IPS DF 6.9 (cell line): Measurements from ENCODE around the gene TRPM2.

Source experiments
- DNase-seq: peaks from one replicate; pipeline ENCODE4 v3.0.0-alpha.2; 2013; ENCODE audit warnings: low read depth, low spot score
- H3K27ac ChIP-seq: one replicate; pipeline ENCODE4 v1.5.1; 2013; ENCODE audit warnings: low read length, control low read depth
- H3K27me3 ChIP-seq: 2 replicates; pipeline ENCODE4 v1.6.1; 2013; ENCODE audit warnings: mild to moderate bottlenecking, low read length; ENCODE audit not compliant: control insufficient read depth, insufficient read depth
- H3K36me3 ChIP-seq: 2 replicates; pipeline ENCODE4 v1.6.1; 2013; ENCODE audit warnings: low read length; ENCODE audit not compliant: control insufficient read depth, insufficient read depth
- H3K4me1 ChIP-seq: 2 replicates; pipeline ENCODE4 v1.6.1; 2013; ENCODE audit warnings: low read length; ENCODE audit not compliant: control insufficient read depth, insufficient read depth
- H3K4me3 ChIP-seq: 2 replicates; pipeline ENCODE4 v1.5.1; 2013; ENCODE audit warnings: mild to moderate bottlenecking, low read length
- H3K9me3 ChIP-seq: 2 replicates; pipeline ENCODE4 v1.6.1; 2013; ENCODE audit warnings: low read length, inconsistent platforms; ENCODE audit not compliant: control insufficient read depth, insufficient read depth
- WGBS: extraction: QIAGEN DNeasy Blood & Tissue Kit; methylation state at CpG from one replicate; pipeline ENCODE4 v1.1.7; 2013; ENCODE audit warnings: mixed read lengths, missing lambda C conversion rate; ENCODE audit not compliant: insufficient read length, insufficient coverage; 5-methylcytosine and 5-hydroxymethylcytosine counted together

TRPM2 gene

DNA sequence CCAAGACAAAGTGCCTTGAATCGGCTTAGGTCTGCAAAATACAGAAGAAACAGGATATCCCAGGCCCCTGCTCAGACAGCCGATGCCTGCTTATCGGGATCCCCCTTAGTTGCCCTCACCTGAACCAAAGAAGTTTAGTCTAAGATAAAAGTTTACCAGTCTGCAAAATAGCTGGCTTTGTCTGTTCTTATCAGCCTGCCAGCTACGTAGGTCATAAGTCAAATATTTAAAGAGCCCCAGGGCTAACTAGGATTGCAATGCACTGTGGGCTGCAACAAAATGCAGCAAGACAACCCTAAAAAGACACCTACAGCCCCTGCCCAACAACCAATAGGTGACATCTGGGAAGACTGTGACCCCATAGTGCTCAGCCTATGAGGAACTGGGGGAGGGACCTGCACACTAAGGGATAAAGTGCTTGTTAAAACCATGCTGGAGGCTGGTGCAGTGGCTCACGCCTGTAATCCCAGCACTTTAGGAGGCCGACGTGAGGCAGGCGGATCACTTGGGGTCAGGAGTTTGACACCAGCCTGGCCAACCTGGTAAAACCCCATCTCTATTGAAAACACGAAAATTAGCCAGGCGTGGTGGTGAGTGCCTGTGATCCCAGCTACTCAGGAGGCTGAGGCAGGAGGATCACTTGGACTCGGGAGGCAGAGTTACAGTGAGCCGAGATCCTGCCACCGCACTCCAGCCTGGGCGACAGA lies 129.3 kb downstream of the TRPM2 start:
- H3K4me3 ChIP-seq: no peak overlapping the region
- no peaks in the 10 kb centered on the region for H3K4me1 ChIP-seq
- WGBS: no CpG with 5 or more reads among the region's 14 CpGs
- H3K27ac ChIP-seq: no peak overlapping the region
- H3K9me3 ChIP-seq: no peaks in the 10 kb centered on the region
- DNase-seq: no peak
- no peaks in the 10 kb centered on the region for H3K36me3 ChIP-seq
- H3K27me3 ChIP-seq: no peaks in the 10 kb centered on the region

DNA sequence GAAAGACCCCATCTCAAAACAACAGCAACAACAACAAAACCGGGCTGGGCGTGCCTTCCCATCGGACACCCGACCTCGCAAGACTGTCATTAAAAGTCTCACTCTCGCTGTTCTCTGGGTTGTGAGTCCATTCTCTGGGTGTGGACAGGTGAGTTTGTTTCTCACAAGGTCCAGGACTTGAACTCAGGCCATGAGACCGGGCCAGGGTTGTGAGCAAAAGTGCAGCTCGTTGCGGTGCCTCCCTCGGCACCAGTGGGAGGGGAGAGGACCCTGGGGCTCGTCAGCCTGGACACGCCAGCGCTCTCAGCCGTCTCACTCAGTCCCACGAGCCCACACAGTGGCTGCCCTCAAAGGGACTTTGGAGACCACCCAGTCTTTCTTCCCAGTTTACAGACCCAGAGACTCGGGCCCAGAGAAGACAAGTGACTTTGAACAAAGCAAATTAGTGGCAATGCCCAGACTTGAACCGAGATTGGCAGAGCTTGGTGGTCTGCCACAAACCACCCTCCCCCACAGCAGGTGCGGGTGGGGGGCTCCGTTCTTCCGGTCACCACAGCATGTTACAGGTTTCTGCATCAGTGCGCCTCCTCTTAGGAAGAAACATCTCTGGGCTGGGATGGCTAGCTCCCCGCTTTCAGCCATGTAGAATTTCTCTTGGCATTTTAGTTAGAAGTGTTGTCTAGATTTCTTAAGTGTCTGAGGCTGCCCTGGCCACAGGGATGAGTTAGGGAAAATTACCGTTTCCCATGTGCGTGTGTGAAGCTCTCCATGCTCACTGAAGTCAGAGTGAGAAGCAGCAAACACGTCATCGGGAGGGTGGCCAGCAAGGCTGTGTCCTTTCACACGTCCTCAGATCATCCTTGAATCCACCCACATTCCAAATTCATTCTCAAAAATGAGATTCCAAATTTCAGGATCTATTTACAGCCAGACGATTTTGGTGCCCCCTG lies 130.1 kb downstream of the TRPM2 start:
- Histone ChIP-seq H3K4me1 (no peaks in the 10 kb centered on the region), H3K27ac (no peak overlapping the region), H3K9me3 (no peaks in the 10 kb centered on the region), H3K36me3 (no peaks in the 10 kb centered on the region), H3K27me3 (no peaks in the 10 kb centered on the region), H3K4me3 (no peak overlapping the region)
- WGBS: no CpG with 5 or more reads among the region's 28 CpGs
- no peak for DNase-seq

- WGBS: no CpG with 5 or more reads among the region's 43 CpGs
- H3K9me3 ChIP-seq: no peaks in the 10 kb centered on the region
- no peaks in the 10 kb centered on the region for H3K4me1 ChIP-seq
- no peak for DNase-seq
- H3K36me3 ChIP-seq: no peaks in the 10 kb centered on the region
- H3K27ac ChIP-seq: no peak overlapping the region
- H3K4me3 ChIP-seq: no peak overlapping the region
- no peaks in the 10 kb centered on the region for H3K27me3 ChIP-seq
Measured at GRCh38 chr21:44484498-44485253, 131.3 kb downstream of the TRPM2 start.

DNA sequence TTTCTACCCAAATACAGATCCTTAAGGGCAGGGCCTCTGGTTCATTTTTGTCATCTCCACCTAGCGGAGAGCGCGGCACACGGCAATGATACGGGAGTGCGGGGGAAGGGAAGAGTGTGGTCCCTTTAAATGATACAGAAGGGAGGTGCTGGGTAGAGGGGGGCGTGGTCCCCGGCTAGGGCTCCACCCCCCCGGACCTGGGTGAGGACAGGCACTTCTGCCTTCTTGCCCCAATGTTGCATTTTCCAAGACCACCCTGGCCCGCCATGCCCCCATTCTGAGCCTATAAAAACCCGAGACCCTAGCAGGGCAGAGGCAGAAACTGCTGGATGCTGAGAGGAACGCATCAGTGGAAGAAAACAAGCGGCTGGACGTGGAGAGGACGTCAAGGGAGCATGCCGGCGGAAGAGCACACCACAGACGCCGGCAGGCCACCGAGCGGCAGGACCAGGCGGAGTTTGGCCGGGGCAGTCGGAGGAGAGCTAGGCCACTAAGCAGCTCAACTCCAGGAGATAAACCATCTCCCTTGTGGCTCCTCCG lies 131.9 kb downstream of the TRPM2 start:
- no peaks in the 10 kb centered on the region for H3K27me3 ChIP-seq
- no CpG with 5 or more reads among the region's 25 CpGs for WGBS
- H3K9me3 ChIP-seq: no peaks in the 10 kb centered on the region
- H3K4me3 ChIP-seq: peak overlapping the region; percentile 55; the same call in 1 of the 2 replicates
- DNase-seq: peak; percentile 43
- no peaks in the 10 kb centered on the region for H3K4me1 ChIP-seq
- no peak overlapping the region for H3K27ac ChIP-seq
- no peaks in the 10 kb centered on the region for H3K36me3 ChIP-seq

DNA sequence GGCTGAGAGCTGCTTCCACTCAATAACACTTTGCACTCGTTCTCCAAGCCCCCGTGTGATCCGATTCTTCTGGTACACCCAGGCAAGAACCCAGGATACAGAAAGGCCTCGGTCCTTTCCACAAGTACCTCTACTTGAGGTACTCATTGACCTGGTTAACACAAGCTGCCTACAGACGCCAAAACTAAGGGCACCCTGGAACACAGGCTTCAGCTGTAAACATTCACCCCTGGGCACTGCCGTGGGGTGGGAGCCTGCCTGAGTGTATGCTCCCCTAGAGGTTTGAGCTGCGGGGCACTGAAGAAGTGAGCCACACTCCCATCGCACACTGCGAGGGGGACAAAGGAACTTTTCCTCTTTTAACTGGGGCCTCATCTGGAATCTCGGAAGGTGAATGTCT lies 132.4 kb downstream of the TRPM2 start:
- Histone ChIP-seq H3K9me3 (no peaks in the 10 kb centered on the region), H3K36me3 (0 out of 2 replicates have a peak, but pooled peaks cover under 1% of the 10 kb centered on the region), H3K27ac (no peak overlapping the region), H3K27me3 (no peaks in the 10 kb centered on the region), H3K4me3 (peak overlapping the region; percentile 55; the same call in 1 of the 2 replicates), H3K4me1 (no peaks in the 10 kb centered on the region)
- no peak for DNase-seq
- WGBS: no CpG with 5 or more reads among the region's 10 CpGs

GRCh38 chr21:44486302-44486701 lies 132.9 kb downstream of the TRPM2 start:
- no peak overlapping the region for H3K27ac ChIP-seq
- H3K4me3 ChIP-seq: peak overlapping the region; percentile 43; the same call in 1 of the 2 replicates
- no peaks in the 10 kb centered on the region for H3K9me3 ChIP-seq
- WGBS: no CpG with 5 or more reads among the region's 16 CpGs
- H3K4me1 ChIP-seq: no peaks in the 10 kb centered on the region
- H3K36me3 ChIP-seq: 0 out of 2 replicates have a peak, but pooled peaks cover 3% of the 10 kb centered on the region
- no peak for DNase-seq
- H3K27me3 ChIP-seq: no peaks in the 10 kb centered on the region

- Histone ChIP-seq H3K4me1 (no peaks in the 10 kb centered on the region), H3K36me3 (peaks cover 7% of the 10 kb centered on the region; the same call in 1 of the 2 replicates), H3K9me3 (no peaks in the 10 kb centered on the region), H3K27me3 (no peaks in the 10 kb centered on the region), H3K27ac (no peak overlapping the region), H3K4me3 (no peak overlapping the region)
- DNase-seq: no peak
- WGBS: no CpG with 5 or more reads among the region's 4 CpGs
Measured at GRCh38 chr21:44487831-44488230, 134.4 kb downstream of the TRPM2 start.

DNA sequence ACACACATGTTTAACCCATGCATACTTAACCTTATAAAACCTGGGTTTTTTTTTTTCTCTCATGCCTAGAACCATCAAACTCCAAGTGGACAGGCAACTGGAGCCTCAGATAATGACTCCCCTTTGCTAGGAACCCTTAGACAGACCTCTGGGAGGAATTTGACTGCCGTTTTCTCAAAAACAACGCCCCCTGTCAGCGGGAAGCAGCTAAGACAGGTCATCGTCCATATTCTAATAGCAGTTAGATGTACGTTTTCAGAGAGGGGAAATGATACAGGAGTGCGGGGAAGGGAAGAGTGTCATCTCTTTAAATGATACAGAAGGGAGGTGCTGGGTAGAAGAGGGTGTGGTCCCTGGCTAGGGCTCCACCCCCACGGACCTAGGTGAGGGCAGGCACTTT lies 136.5 kb downstream of the TRPM2 start:
- H3K27me3 ChIP-seq: no peaks in the 10 kb centered on the region
- peaks cover 7% of the 10 kb centered on the region; the same call in 1 of the 2 replicates for H3K36me3 ChIP-seq
- H3K4me3 ChIP-seq: no peak overlapping the region
- DNase-seq: no peak
- WGBS: no CpG with 5 or more reads among the region's 7 CpGs
- no peak overlapping the region for H3K27ac ChIP-seq
- no peaks in the 10 kb centered on the region for H3K9me3 ChIP-seq
- no peaks in the 10 kb centered on the region for H3K4me1 ChIP-seq

GRCh38 chr21:44490405-44490804 lies 137.0 kb downstream of the TRPM2 start:
- no peak overlapping the region for H3K4me3 ChIP-seq
- WGBS: no CpG with 5 or more reads among the region's 19 CpGs

DNA sequence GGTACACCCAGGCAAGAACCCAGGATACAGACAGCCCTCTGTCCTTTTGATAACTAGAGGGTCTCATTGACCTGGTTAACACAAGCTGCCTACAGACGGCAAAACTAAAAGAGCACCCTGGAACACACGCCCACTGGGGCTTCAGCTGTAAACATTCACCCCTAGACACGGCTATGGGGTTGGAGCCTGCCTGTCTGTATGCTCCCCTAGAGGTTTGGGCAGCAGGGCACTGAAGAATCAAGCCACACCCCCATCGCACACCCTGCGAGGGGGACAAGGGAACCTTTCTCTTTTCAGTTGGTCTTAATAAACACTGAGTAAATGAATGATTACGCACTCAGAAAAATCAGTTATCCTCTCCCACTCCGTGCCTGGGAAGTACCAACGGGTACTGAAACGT lies 137.4 kb downstream of the TRPM2 start:
- DNase-seq: no peak
- Histone ChIP-seq H3K4me1 (no peaks in the 10 kb centered on the region), H3K4me3 (no peak overlapping the region), H3K36me3 (peaks cover 7% of the 10 kb centered on the region; the same call in 1 of the 2 replicates), H3K27ac (no peak overlapping the region), H3K9me3 (no peaks in the 10 kb centered on the region), H3K27me3 (no peaks in the 10 kb centered on the region)
- WGBS: no CpG with 5 or more reads among the region's 9 CpGs

More at GRCh38 chr21:44490405-44490804, 137.0 kb downstream of the TRPM2 start:
- H3K27ac ChIP-seq: no peak overlapping the region
- H3K9me3 ChIP-seq: no peaks in the 10 kb centered on the region
- H3K27me3 ChIP-seq: no peaks in the 10 kb centered on the region
- no peak for DNase-seq
- no peaks in the 10 kb centered on the region for H3K4me1 ChIP-seq
- peaks cover 7% of the 10 kb centered on the region; the same call in 1 of the 2 replicates for H3K36me3 ChIP-seq
